Natural killer cell treated with Interleukin-12 subunit alpha and Interleukin-12 subunit beta and Interleukin-15 and Interleukin-18, amount 100 ng/mL, for 72 hours (primary cell): ENCODE results near the gene SGCD. TPM values are rescaled to one million over a fixed set of nuclear protein-coding genes. Genes with fewer than 3 reads are reported as not detected.

Experiments
- ATAC-seq, 2 donors: fragments of 150-1000 bp; cut with Tn5 transposase in 1 of 2; sonication (Bioruptor Pico), chemical (Tn5 transposase) in 1 of 2; 2 replicates each; pipeline ENCODE4 v1.10.0; 2021
- DNase-seq: peaks from one replicate; pipeline ENCODE4 v3.0.0; 2022; ENCODE audit warnings: low spot score
- H3K27ac Mint-ChIP-seq, 2 donors: 1 replicate in 1 of 2; 2 replicates in 1 of 2; pipeline ENCODE4 v1.8.0; 2022; ENCODE audit warnings: mixed read lengths in 2 of 2, mild to moderate bottlenecking in 1 of 2, moderate library complexity in 1 of 2
- H3K27me3 Mint-ChIP-seq, 2 donors: 1 replicate in 1 of 2; 2 replicates in 1 of 2; pipeline ENCODE4 v1.8.0; 2022; ENCODE audit warnings: mixed read lengths in 2 of 2
- H3K36me3 Mint-ChIP-seq: one replicate; pipeline ENCODE4 v1.8.0; 2022; ENCODE audit warnings: mixed read lengths
- H3K4me1 Mint-ChIP-seq, 2 donors: 1 replicate in 1 of 2; 2 replicates in 1 of 2; pipeline ENCODE4 v1.8.0; 2022; ENCODE audit warnings: low read depth in 2 of 2, mixed read lengths in 2 of 2, mild to moderate bottlenecking in 1 of 2
- H3K4me3 Mint-ChIP-seq: one replicate; pipeline ENCODE4 v1.8.0; 2022; ENCODE audit warnings: mixed read lengths
- H3K9me3 Mint-ChIP-seq: 2 replicates; pipeline ENCODE4 v1.8.0; 2022; ENCODE audit warnings: mixed read lengths
- total RNA-seq, 2 donors: library from RNA; stranded (reverse); gene quantifications; one replicate each; pipeline ENCODE4 v1.2.3, GENCODE V29; 2022

The SGCD gene
- total RNA-seq, 2 donors from 2014 or later = 0.20 TPM; not detected in 1

DNA sequence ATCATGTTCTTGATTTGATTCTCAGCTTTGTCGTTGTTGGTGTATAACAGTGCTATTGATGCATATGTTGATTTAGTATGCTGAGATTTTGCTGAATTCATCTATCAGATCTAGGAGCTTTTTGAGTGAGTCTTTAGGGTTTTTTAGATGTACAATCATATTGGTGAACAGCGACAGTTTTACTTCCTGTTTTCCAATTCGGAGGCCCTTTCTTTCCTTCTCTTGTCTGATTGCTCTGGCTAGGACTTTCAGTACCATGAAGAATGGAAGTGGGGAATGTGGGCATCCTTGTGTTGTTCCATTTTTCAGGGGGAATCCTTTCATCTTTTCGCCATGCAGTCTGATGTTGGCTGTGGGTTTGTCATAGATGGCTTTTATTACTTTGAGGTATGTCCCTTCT is 100.4 kb downstream of the SGCD start:
- Mint-ChIP-seq H3K4me1 (no peaks in the 10 kb centered on the region), H3K27ac (no peak overlapping the region), H3K36me3 (peaks cover 6% of the 10 kb centered on the region), H3K9me3 (no peaks in the 10 kb centered on the region), H3K4me3 (no peak overlapping the region), H3K27me3 (peaks cover 23 to 39% of the 10 kb centered on the region in 2 donors)
- no peak for DNase-seq
- ATAC-seq = no peak

DNA sequence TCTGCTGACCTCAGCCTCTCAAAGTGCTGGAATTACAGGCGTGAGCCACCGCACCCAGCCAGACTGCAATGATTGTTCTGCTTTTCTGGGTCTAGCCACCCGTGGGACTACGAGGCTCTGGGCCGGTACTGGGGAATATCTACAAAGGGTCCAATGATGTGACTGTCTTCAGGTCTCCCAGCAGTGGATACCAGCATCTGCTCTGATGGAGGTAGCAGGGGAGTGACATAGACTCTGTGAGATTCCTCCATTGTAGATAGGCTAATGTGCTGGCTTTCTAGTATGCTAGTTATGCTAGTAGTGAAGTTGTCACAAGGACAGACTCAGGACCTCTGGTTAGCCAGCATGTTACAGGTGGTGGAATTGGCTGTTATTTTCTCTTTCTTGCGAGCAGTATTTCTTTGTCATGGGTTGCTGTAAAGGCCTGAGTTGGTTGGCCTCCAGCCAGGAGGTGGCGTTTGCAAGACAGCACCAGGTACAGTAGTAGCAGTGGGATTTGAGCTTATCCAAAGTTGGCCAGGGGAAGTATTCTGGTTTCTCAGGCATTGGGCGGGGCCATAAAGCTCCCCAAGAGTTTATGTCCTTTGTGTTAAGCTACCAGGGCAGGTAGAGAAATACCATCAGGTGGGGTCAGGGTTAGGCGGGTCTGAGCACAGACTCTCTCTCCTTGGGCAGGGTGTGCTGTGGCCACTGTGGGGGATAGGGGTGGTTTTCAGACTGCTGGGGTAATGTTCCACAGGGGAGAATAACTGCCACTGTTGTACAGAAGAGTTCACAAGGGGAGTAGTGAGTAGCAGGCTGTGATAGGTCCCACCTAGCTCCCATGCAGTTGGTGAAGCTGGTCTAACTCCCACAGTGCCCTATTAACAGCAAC is 105.2 kb downstream of the SGCD start:
- no peaks in the 10 kb centered on the region for H3K4me1 Mint-ChIP-seq
- H3K9me3 Mint-ChIP-seq = no peaks in the 10 kb centered on the region
- no peak for ATAC-seq
- DNase-seq = no peak
- no peak overlapping the region for H3K4me3 Mint-ChIP-seq
- H3K27me3 Mint-ChIP-seq = peaks cover 17 to 30% of the 10 kb centered on the region in 2 donors
- H3K36me3 Mint-ChIP-seq = peaks cover 6% of the 10 kb centered on the region
- no peak overlapping the region for H3K27ac Mint-ChIP-seq

GRCh38 chr5:156432830-156433105 is 105.8 kb downstream of the SGCD start:
- no peak overlapping the region for H3K4me3 Mint-ChIP-seq
- H3K9me3 Mint-ChIP-seq = no peaks in the 10 kb centered on the region
- H3K27ac Mint-ChIP-seq = no peak overlapping the region
- ATAC-seq (no peak), DNase-seq (no peak)
- H3K27me3 Mint-ChIP-seq = peaks cover 22 to 36% of the 10 kb centered on the region in 2 donors
- peaks cover 6% of the 10 kb centered on the region for H3K36me3 Mint-ChIP-seq
- no peaks in the 10 kb centered on the region for H3K4me1 Mint-ChIP-seq

- peaks cover 23 to 30% of the 10 kb centered on the region in 2 donors for H3K27me3 Mint-ChIP-seq
- ATAC-seq (no peak), DNase-seq (no peak)
- H3K4me3 Mint-ChIP-seq = no peak overlapping the region
- no peak overlapping the region for H3K27ac Mint-ChIP-seq
- no peaks in the 10 kb centered on the region for H3K4me1 Mint-ChIP-seq
- no peaks in the 10 kb centered on the region for H3K9me3 Mint-ChIP-seq
- peaks cover 6% of the 10 kb centered on the region for H3K36me3 Mint-ChIP-seq
These were observed 107.5 kb downstream of the SGCD start for GRCh38 chr5:156434471-156434870.

DNA sequence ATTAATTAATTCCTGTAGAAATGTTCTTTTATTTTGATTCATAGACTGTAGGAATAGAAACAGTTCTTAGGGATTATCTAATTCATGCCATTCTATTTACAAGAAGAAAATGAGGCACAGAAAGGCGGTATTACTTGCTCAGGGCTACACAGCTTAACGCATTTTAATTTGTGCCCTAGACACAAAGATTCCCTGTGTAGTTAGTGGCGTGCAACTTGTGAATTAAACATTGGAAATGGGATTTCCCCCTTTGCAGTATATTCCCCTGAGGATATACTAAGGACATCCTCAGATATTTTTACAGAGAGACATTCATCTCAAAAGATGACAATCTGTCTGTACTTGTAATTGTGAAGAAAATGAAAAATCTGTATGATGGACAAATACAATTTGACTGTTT is 108.1 kb downstream of the SGCD start:
- H3K9me3 Mint-ChIP-seq = no peaks in the 10 kb centered on the region
- no peak for DNase-seq
- H3K4me3 Mint-ChIP-seq = no peak overlapping the region
- H3K27me3 Mint-ChIP-seq = peaks cover 26 to 29% of the 10 kb centered on the region in 2 donors
- no peak overlapping the region for H3K27ac Mint-ChIP-seq
- no peaks in the 10 kb centered on the region for H3K4me1 Mint-ChIP-seq
- peaks cover 6% of the 10 kb centered on the region for H3K36me3 Mint-ChIP-seq
- ATAC-seq = no peak

DNA sequence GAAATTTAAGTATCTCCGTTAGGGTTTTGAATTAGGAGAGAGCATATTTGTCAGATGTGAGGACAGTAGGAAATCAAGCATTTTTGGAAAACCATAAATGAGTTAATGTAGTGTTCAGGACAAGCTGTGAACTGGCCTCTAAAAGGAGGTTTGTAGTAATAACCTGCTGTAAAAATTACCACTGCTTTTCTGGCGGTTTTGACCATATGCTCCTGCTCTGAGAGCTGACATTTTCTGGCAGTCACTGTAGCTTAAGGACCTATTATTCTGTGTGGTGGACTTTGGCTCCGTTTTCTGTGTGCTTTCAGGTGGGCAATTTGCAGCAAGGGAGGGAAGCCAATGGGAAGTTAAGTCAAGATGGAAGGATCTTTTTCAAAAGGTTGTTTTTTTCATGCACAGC is 111.1 kb downstream of the SGCD start:
- H3K27ac Mint-ChIP-seq = no peak overlapping the region
- no peaks in the 10 kb centered on the region for H3K4me1 Mint-ChIP-seq
- DNase-seq = no peak
- no peaks in the 10 kb centered on the region for H3K9me3 Mint-ChIP-seq
- H3K36me3 Mint-ChIP-seq = no peaks in the 10 kb centered on the region
- H3K27me3 Mint-ChIP-seq = peaks cover 18 to 23% of the 10 kb centered on the region in 2 donors
- H3K4me3 Mint-ChIP-seq = no peak overlapping the region
- no peak for ATAC-seq

DNA sequence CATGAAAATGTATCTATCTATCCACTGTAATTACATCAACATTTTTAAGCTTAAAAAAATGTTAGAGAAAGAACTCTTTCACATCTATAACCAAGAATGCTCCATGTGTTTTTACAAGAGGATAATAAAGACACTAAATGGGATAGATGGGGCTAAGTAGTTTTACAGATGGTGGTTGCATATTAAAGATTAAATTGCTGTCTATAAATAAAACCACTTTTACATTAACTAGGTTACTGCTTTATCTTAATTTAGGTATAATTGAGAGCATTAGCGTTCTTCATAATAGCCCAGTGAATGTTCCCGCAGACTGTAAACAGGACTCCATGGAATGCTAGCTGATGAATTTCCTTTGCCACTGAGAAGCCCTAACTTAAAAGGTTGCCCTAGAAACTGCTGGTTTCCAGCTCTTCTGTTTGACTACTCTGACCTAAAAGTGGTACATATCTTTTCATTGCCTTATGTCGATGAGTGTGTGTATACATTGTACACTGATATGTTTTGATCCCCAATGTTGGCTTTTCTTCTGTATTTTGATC is 117.9 kb downstream of the SGCD start:
- H3K4me1 Mint-ChIP-seq = no peaks in the 10 kb centered on the region
- H3K9me3 Mint-ChIP-seq = no peaks in the 10 kb centered on the region
- ATAC-seq (no peak), DNase-seq (no peak)
- no peak overlapping the region for H3K4me3 Mint-ChIP-seq
- H3K27me3 Mint-ChIP-seq = peaks cover 27 to 41% of the 10 kb centered on the region in 2 donors
- no peaks in the 10 kb centered on the region for H3K36me3 Mint-ChIP-seq
- H3K27ac Mint-ChIP-seq = no peak overlapping the region

DNA sequence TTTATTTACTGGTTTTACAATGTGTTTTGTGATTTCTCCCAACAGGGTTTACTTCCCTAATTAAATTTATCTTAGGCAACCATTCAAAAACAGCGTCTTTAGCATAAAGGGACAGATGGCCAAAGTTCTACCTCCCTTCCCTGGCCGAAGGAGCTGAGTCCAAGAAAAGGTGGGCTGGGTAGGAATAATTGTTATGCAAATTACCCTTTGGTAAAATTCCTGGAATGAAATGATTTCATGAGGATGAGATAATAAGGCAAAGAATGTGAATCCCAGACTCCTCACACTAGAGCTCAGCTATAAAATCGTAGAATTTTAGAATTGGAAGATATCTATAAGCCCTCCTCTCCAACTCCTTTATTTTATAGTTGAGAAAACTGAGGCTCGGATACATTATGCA is 119.6 kb downstream of the SGCD start:
- Mint-ChIP-seq H3K4me3 (no peak overlapping the region), H3K27me3 (peaks cover 24 to 36% of the 10 kb centered on the region in 2 donors), H3K9me3 (no peaks in the 10 kb centered on the region), H3K27ac (no peak overlapping the region), H3K36me3 (no peaks in the 10 kb centered on the region), H3K4me1 (no peaks in the 10 kb centered on the region)
- ATAC-seq = no peak
- DNase-seq = no peak

DNA sequence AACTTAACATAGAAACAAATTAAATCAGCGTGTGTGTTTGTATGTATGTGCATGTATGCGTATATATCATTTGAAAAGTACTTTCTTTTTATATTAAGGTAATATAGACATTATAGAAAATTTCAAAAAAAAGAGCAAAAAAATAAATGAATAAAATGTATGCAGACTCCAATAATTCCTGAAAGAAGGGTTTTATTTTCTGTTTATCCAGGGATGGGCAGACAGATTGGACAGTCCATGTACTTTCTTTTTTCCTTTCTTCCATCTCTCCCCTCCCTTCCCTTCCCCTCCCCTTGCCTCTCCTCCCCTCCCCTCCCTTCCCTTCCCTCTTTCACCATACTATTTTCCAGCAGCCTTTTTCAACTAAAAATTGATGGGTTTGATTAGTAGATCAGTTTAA is 123.8 kb downstream of the SGCD start:
- Mint-ChIP-seq H3K27me3 (peaks cover 19 to 39% of the 10 kb centered on the region in 2 donors), H3K36me3 (no peaks in the 10 kb centered on the region), H3K27ac (no peak overlapping the region), H3K4me3 (no peak overlapping the region), H3K4me1 (no peaks in the 10 kb centered on the region), H3K9me3 (no peaks in the 10 kb centered on the region)
- ATAC-seq = no peak
- DNase-seq = no peak

- Mint-ChIP-seq H3K4me1 (no peaks in the 10 kb centered on the region), H3K9me3 (no peaks in the 10 kb centered on the region), H3K36me3 (no peaks in the 10 kb centered on the region), H3K27ac (no peak overlapping the region), H3K4me3 (no peak overlapping the region), H3K27me3 (peaks cover 18 to 32% of the 10 kb centered on the region in 2 donors)
- DNase-seq (no peak), ATAC-seq (no peak)
These were observed 124.5 kb downstream of the SGCD start for GRCh38 chr5:156451505-156451904.

GRCh38 chr5:156456857-156457256 is 129.9 kb downstream of the SGCD start:
- Mint-ChIP-seq H3K4me1 (no peaks in the 10 kb centered on the region), H3K36me3 (no peaks in the 10 kb centered on the region), H3K4me3 (no peak overlapping the region), H3K27me3 (peaks cover 16 to 18% of the 10 kb centered on the region in 2 donors), H3K27ac (no peak overlapping the region), H3K9me3 (no peaks in the 10 kb centered on the region)
- ATAC-seq = no peak
- DNase-seq = no peak

GRCh38 chr5:156459812-156460385 is 132.9 kb downstream of the SGCD start:
- H3K4me3 Mint-ChIP-seq = no peak overlapping the region
- no peaks in the 10 kb centered on the region for H3K9me3 Mint-ChIP-seq
- H3K36me3 Mint-ChIP-seq = no peaks in the 10 kb centered on the region
- peaks cover 7 to 10% of the 10 kb centered on the region in 2 donors for H3K27me3 Mint-ChIP-seq
- ATAC-seq = no peak
- H3K4me1 Mint-ChIP-seq = no peaks in the 10 kb centered on the region
- no peak overlapping the region for H3K27ac Mint-ChIP-seq
- DNase-seq = no peak

- Mint-ChIP-seq H3K4me3 (no peak overlapping the region), H3K27me3 (peaks cover 7 to 10% of the 10 kb centered on the region in 2 donors), H3K4me1 (no peaks in the 10 kb centered on the region), H3K36me3 (no peaks in the 10 kb centered on the region), H3K9me3 (no peaks in the 10 kb centered on the region), H3K27ac (no peak overlapping the region)
- ATAC-seq (no peak), DNase-seq (no peak)
These were observed 133.5 kb downstream of the SGCD start for GRCh38 chr5:156460471-156460870.

DNA sequence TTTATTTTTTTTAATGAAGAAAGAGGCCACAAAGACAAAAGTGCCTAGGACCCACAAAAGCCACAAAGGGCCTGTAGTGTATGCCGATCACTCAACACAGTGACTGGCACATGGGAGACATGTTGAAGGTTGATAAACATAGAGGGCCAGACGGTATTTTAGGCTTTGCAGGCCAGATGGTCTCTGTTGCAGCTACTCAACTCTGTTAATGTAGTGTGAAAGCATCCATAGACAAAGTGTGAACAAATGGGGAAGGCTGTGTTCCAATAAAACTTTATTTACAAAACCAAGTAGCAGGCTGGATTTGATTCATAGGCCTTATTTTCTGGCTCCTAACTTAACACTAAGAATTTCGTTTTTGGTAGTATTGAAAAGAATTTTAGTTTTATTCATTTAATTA is 139.9 kb downstream of the SGCD start:
- peaks cover 0 to 2% of the 10 kb centered on the region in 2 donors for H3K27me3 Mint-ChIP-seq
- H3K4me3 Mint-ChIP-seq = no peak overlapping the region
- no peak overlapping the region for H3K27ac Mint-ChIP-seq
- H3K36me3 Mint-ChIP-seq = no peaks in the 10 kb centered on the region
- no peak for DNase-seq
- H3K9me3 Mint-ChIP-seq = no peaks in the 10 kb centered on the region
- no peak for ATAC-seq
- no peaks in the 10 kb centered on the region for H3K4me1 Mint-ChIP-seq
